Measurements from ENCODE around the gene PIGM.

Gene PIGM

DNA sequence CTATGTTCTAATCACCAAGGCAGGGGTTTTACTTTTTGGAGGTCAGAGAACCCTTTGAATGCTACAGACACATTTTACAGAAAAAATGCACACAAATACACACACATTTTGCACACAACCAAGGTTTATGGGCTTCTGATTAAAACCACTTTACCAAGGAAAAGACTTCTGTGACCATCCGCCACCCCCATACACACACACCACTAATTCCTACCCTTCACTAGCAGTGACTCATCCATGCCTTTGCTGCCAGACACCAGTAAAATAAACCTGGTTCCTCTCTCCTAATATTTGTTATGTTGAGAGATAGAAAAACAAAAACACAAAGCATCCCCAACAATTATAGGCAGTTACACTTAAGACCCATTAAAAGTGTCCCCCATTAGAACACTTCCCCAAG is 12.9 kb downstream of the PIGM start:
- Histone ChIP-seq H3K27me3 (ENCODE audit: insufficient read depth, low read length) (no peaks in the 10 kb centered on the region), H3K36me3 (ENCODE audit: control insufficient read depth in 1 of 2, insufficient read depth in 2 of 2, low read length in 2 of 2) (no peaks in the 10 kb centered on the region), H3K4me1 (ENCODE audit: control insufficient read depth in 1 of 2, insufficient read depth in 2 of 2, low read length in 2 of 2) (peaks cover 0 to 2% of the 10 kb centered on the region in 2 experiments), H3K4me3 (ENCODE audit: low read depth, low read length) (no peak overlapping the region), H3K23ac (ENCODE audit: low read length) (no peak overlapping the region), H2AFZ (ENCODE audit: insufficient read depth, low read length, poor library complexity) (no peak overlapping the region), H4K8ac (ENCODE audit: low read depth, low read length) (no peak overlapping the region), H2AK5ac (ENCODE audit: low read length) (no peak overlapping the region), H2BK5ac (ENCODE audit: low read depth, low read length, poor library complexity) (no peak overlapping the region), H2BK120ac (ENCODE audit: insufficient read depth, low read length, poor library complexity) (no peak overlapping the region), H3K79me2 (ENCODE audit: control insufficient read depth, insufficient read depth, low read length, poor library complexity) (no peaks in the 10 kb centered on the region), H3K9me3 (ENCODE audit: insufficient read depth, low read depth, low read length) (no peaks in the 10 kb centered on the region), H3K9ac (ENCODE audit: low read length) (no peak overlapping the region), H3K18ac (ENCODE audit: low read length) (no peak overlapping the region), H3K4me2 (ENCODE audit: low read length) (no peak overlapping the region), H3K14ac (ENCODE audit: low read length) (no peak overlapping the region), H2BK12ac (ENCODE audit: low read length) (no peak overlapping the region), H3K27ac (ENCODE audit: low read depth, low read length) (no peak overlapping the region), H3K4ac (ENCODE audit: low read depth, low read length) (no peak overlapping the region), H3K79me1 (ENCODE audit: low read length) (peaks cover 1% of the 10 kb centered on the region), H4K12ac (ENCODE audit: low read depth, low read length) (no peak overlapping the region), H4K91ac (ENCODE audit: low read depth, low read length) (no peak overlapping the region)
- peak; percentile 17 to 61 for DNase-seq
- WGBS (ENCODE audit: extremely low coverage, insufficient coverage, insufficient read length) = no CpG with 5 or more reads among the region's 1 CpG

DNA sequence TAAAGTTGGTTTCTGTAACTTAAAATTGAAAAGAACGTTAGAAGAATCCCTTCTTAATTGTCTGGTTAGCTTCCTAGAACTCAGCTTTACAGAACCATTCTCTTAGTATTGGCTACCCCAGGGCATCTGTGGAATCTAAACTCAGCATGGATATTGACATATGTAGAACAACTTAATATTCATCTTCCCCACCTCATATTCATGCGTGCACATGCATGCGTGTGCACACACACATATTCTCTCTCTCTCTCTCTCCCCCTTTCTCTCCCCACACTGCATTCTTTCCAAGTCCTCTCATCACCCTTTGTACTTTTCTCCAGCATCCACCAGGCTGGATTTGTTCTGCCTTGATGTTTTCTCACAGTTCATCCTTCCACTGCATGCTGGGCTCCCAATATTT is 13.4 kb downstream of the PIGM start:
- H3K18ac ChIP-seq (ENCODE audit: low read length) = no peak overlapping the region
- no peak overlapping the region for H2BK12ac ChIP-seq (ENCODE audit: low read length)
- no peak overlapping the region for H3K14ac ChIP-seq (ENCODE audit: low read length)
- no peak overlapping the region for H3K23ac ChIP-seq (ENCODE audit: low read length)
- no CpG with 5 or more reads among the region's 3 CpGs for WGBS (ENCODE audit: extremely low coverage, insufficient coverage, insufficient read length)
- no peak overlapping the region for H2BK5ac ChIP-seq (ENCODE audit: low read depth, low read length, poor library complexity)
- H4K12ac ChIP-seq (ENCODE audit: low read depth, low read length) = no peak overlapping the region
- peaks cover 0 to 2% of the 10 kb centered on the region in 2 experiments for H3K4me1 ChIP-seq (ENCODE audit: control insufficient read depth in 1 of 2, insufficient read depth in 2 of 2, low read length in 2 of 2)
- no peak overlapping the region for H2BK120ac ChIP-seq (ENCODE audit: insufficient read depth, low read length, poor library complexity)
- no peak overlapping the region for H3K4me2 ChIP-seq (ENCODE audit: low read length)
- H3K36me3 ChIP-seq (ENCODE audit: control insufficient read depth in 1 of 2, insufficient read depth in 2 of 2, low read length in 2 of 2) = no peaks in the 10 kb centered on the region
- H3K9me3 ChIP-seq (ENCODE audit: insufficient read depth, low read depth, low read length) = no peaks in the 10 kb centered on the region
- H4K8ac ChIP-seq (ENCODE audit: low read depth, low read length) = no peak overlapping the region
- H3K79me1 ChIP-seq (ENCODE audit: low read length) = peaks cover 1% of the 10 kb centered on the region
- no peak overlapping the region for H4K91ac ChIP-seq (ENCODE audit: low read depth, low read length)
- H3K27me3 ChIP-seq (ENCODE audit: insufficient read depth, low read length) = no peaks in the 10 kb centered on the region
- H3K4ac ChIP-seq (ENCODE audit: low read depth, low read length) = no peak overlapping the region
- H3K27ac ChIP-seq (ENCODE audit: low read depth, low read length) = no peak overlapping the region
- no peak overlapping the region for H3K4me3 ChIP-seq (ENCODE audit: low read depth, low read length)
- no peaks in the 10 kb centered on the region for H3K79me2 ChIP-seq (ENCODE audit: control insufficient read depth, insufficient read depth, low read length, poor library complexity)
- no peak for DNase-seq
- no peak overlapping the region for H2AFZ ChIP-seq (ENCODE audit: insufficient read depth, low read length, poor library complexity)
- H2AK5ac ChIP-seq (ENCODE audit: low read length) = no peak overlapping the region
- no peak overlapping the region for H3K9ac ChIP-seq (ENCODE audit: low read length)

DNA sequence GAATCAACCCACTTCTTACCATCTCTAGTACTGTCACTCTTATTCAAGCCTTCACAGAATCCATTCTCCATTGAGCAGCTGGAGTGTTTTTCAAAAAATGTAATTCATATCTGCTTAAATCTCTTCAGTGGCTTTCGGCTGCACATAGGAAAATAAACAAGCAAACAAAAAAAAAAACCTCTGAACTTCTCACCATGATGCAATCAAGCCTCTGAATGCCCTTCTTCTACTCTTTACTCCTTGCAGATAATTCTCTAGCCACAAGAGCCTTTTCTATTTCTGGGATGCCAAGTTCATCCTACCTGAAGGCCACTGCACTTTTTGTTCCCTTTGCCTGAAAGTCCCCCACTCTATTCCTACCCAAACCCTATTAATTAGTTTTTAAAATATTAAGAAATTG is 14.2 kb downstream of the PIGM start:
- no CpG with 5 or more reads among the region's 1 CpG for WGBS (ENCODE audit: extremely low coverage, insufficient coverage, insufficient read length)

DNA sequence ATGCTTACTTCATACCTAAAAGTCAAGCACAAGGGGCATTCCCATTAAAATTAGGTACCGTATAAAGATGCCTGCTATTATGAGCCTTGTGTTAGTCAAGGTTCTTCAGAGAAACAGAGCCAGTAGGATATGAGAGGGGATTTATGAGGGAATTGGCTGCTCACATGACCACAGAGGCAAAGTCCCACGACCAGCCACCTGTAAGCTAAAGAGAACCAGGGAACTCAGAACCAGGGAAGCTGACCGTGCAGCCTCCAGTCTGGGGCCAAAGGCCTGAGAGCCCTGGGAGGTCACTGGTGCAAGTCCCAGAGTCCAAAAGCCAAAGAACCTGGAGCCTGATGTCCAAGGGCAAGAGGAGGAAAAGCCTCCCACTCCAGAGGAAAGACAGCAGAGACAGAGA is 20.0 kb downstream of the PIGM start:
- H4K12ac ChIP-seq (ENCODE audit: low read depth, low read length) = no peak overlapping the region
- no peak overlapping the region for H3K9ac ChIP-seq (ENCODE audit: low read length)
- no peak overlapping the region for H2AFZ ChIP-seq (ENCODE audit: insufficient read depth, low read length, poor library complexity)
- no peak overlapping the region for H3K23ac ChIP-seq (ENCODE audit: low read length)
- no peak overlapping the region for H2BK5ac ChIP-seq (ENCODE audit: low read depth, low read length, poor library complexity)
- DNase-seq = no peak
- no peak overlapping the region for H2BK120ac ChIP-seq (ENCODE audit: insufficient read depth, low read length, poor library complexity)
- H3K36me3 ChIP-seq (ENCODE audit: control insufficient read depth in 1 of 2, insufficient read depth in 2 of 2, low read length in 2 of 2) = no peaks in the 10 kb centered on the region
- H3K14ac ChIP-seq (ENCODE audit: low read length) = no peak overlapping the region
- no peak overlapping the region for H3K27ac ChIP-seq (ENCODE audit: low read depth, low read length)
- no CpG with 5 or more reads among the region's 3 CpGs for WGBS (ENCODE audit: extremely low coverage, insufficient coverage, insufficient read length)
- H3K4me3 ChIP-seq (ENCODE audit: low read depth, low read length) = no peak overlapping the region
- no peaks in the 10 kb centered on the region for H3K4me1 ChIP-seq (ENCODE audit: control insufficient read depth in 1 of 2, insufficient read depth in 2 of 2, low read length in 2 of 2)
- H4K91ac ChIP-seq (ENCODE audit: low read depth, low read length) = no peak overlapping the region
- no peaks in the 10 kb centered on the region for H3K79me1 ChIP-seq (ENCODE audit: low read length)
- no peak overlapping the region for H3K4me2 ChIP-seq (ENCODE audit: low read length)
- H4K8ac ChIP-seq (ENCODE audit: low read depth, low read length) = no peak overlapping the region
- no peak overlapping the region for H2BK12ac ChIP-seq (ENCODE audit: low read length)
- no peak overlapping the region for H3K18ac ChIP-seq (ENCODE audit: low read length)
- H3K4ac ChIP-seq (ENCODE audit: low read depth, low read length) = no peak overlapping the region
- H2AK5ac ChIP-seq (ENCODE audit: low read length) = no peak overlapping the region
- no peaks in the 10 kb centered on the region for H3K27me3 ChIP-seq (ENCODE audit: insufficient read depth, low read length)
- no peaks in the 10 kb centered on the region for H3K79me2 ChIP-seq (ENCODE audit: control insufficient read depth, insufficient read depth, low read length, poor library complexity)
- no peaks in the 10 kb centered on the region for H3K9me3 ChIP-seq (ENCODE audit: insufficient read depth, low read depth, low read length)

More for the DNA sequence above, 14.2 kb downstream of the PIGM start:
- H2AFZ ChIP-seq (ENCODE audit: insufficient read depth, low read length, poor library complexity) = no peak overlapping the region
- no peaks in the 10 kb centered on the region for H3K27me3 ChIP-seq (ENCODE audit: insufficient read depth, low read length)
- no peak overlapping the region for H2BK120ac ChIP-seq (ENCODE audit: insufficient read depth, low read length, poor library complexity)
- no peaks in the 10 kb centered on the region for H3K36me3 ChIP-seq (ENCODE audit: control insufficient read depth in 1 of 2, insufficient read depth in 2 of 2, low read length in 2 of 2)
- H3K9ac ChIP-seq (ENCODE audit: low read length) = no peak overlapping the region
- peaks cover 1% of the 10 kb centered on the region for H3K79me1 ChIP-seq (ENCODE audit: low read length)
- H3K18ac ChIP-seq (ENCODE audit: low read length) = no peak overlapping the region
- H2BK12ac ChIP-seq (ENCODE audit: low read length) = no peak overlapping the region
- no peak for DNase-seq
- no peak overlapping the region for H3K14ac ChIP-seq (ENCODE audit: low read length)
- no peak overlapping the region for H4K91ac ChIP-seq (ENCODE audit: low read depth, low read length)
- peaks cover 0 to 2% of the 10 kb centered on the region in 2 experiments for H3K4me1 ChIP-seq (ENCODE audit: control insufficient read depth in 1 of 2, insufficient read depth in 2 of 2, low read length in 2 of 2)
- no peak overlapping the region for H3K4me3 ChIP-seq (ENCODE audit: low read depth, low read length)
- no peak overlapping the region for H4K12ac ChIP-seq (ENCODE audit: low read depth, low read length)
- H4K8ac ChIP-seq (ENCODE audit: low read depth, low read length) = no peak overlapping the region
- H2AK5ac ChIP-seq (ENCODE audit: low read length) = no peak overlapping the region
- no peaks in the 10 kb centered on the region for H3K9me3 ChIP-seq (ENCODE audit: insufficient read depth, low read depth, low read length)
- no peak overlapping the region for H3K4me2 ChIP-seq (ENCODE audit: low read length)
- H2BK5ac ChIP-seq (ENCODE audit: low read depth, low read length, poor library complexity) = no peak overlapping the region
- no peak overlapping the region for H3K23ac ChIP-seq (ENCODE audit: low read length)
- H3K27ac ChIP-seq (ENCODE audit: low read depth, low read length) = no peak overlapping the region
- H3K4ac ChIP-seq (ENCODE audit: low read depth, low read length) = no peak overlapping the region
- no peaks in the 10 kb centered on the region for H3K79me2 ChIP-seq (ENCODE audit: control insufficient read depth, insufficient read depth, low read length, poor library complexity)

Measured in trophoblast cell (in vitro differentiated cells and primary cell).